Activated CD4-positive, alpha-beta T cell treated with anti-CD3 and anti-CD28 coated beads, Interleukin-2, amount 50 U/mL, for 24 hours (primary cell): Measurements from ENCODE around the gene TMPRSS13.

Experiments
- DNase-seq, 2 donors: peaks; one replicate each; pipeline ENCODE4 v3.0.0-alpha.2; 2020; ENCODE audit warnings: low read depth in 1 of 2, low spot score in 1 of 2

The TMPRSS13 gene

DNA sequence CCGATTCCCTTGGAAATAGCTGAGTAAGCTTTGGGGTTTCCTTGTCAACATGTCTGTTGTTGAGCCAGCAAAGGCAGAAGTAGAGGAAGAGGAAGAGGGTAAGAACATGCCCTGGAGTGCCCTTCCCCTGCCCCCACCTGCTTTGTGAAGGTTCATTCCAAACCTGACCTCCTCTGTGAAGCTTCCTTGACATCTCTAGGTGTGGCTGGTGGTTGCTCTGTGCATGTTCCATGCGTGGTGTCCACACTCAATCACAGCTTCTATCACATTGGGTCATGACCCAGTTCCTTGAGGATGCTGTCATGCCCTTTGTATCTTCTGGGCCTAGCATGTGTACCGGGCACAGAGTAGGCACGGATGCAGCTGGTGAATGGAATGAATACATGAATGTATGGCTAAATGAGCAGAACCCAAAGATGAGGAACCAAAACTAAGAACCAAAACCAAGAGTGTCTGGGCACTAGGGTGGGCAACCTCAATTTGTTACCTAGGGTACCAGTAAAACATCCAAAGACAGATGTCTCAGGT, 29.0 kb downstream of the TMPRSS13 start:
- DNase-seq: no peak

DNA sequence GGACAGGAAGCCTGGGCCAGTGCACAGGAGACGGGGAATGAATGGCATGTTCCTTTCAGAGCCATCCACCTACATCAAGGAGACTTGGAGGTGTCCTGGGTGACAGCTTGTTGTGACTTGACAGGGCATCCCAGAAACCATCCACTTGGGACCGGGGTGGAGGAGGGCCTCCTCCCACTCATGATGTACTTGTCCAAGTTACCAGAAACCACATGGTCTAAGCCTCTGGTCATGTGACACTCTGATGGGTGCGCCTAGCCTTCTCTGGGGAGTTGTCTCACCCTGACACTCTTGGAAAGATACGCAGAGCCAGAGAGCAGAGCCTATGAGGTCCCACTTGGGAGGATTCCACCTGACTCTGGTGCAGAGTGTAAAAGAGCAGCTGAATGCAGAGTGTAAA, 31.1 kb downstream of the TMPRSS13 start:
- no peak for DNase-seq

DNA sequence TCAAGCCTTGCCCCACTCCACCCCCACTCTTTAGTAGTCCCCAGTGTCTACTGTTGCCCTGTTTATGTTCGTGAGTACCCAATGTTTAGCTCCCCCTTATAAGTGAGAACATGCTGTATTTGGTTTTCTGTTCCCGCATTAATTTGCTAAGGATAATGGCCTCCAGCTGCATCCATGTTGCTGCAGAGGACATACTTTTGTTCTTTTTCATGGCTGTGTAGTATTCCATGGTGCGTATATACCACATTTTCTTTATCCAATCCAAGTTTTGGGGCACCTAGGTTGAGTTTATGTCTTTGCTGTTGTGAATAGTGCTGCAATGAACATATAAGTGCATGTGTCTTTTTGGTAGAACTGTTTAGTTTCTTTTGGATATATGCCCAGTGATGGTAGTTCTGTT, 36.6 kb downstream of the TMPRSS13 start:
- DNase-seq: no peak

DNA sequence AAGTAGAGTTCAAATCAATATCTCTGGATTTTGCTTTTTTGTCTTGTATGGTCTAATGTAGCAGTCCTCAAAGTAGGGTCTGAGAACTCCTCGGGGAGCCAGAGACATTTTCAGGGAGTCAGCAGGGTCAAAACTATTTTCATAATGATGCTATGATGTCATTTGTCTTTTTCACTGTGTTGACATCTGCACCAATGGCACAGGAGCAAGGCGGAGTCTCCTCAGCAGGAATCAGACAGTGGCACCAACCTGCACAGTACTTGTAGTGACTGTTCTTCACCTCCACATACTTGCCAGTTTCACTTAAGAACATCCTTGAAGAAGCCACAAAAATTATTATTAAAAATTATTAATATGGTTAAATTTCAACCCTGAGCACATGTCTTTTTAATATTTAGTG, 37.8 kb downstream of the TMPRSS13 start:
- no peak for DNase-seq

DNA sequence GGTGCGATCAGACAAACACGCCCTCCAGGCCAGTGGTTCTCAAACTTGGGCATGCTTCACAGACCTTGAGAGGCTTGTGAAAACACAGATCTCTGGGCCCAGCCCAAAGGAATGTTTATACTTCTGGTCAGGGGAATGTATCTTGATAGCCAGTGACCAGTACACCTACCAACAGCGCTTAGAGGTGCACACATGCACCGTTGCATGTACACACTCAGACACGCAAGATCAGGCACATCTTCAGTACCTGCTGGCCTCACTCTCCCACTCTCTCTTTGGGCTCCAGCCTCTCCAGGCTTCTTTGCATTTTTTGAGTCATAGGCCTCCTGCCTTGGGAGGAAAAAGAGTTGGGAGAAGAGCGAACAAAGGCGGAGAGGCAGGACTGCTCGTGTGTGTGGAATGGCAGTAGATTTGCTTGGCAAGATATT, 41.0 kb downstream of the TMPRSS13 start:
- DNase-seq: no peak

DNA sequence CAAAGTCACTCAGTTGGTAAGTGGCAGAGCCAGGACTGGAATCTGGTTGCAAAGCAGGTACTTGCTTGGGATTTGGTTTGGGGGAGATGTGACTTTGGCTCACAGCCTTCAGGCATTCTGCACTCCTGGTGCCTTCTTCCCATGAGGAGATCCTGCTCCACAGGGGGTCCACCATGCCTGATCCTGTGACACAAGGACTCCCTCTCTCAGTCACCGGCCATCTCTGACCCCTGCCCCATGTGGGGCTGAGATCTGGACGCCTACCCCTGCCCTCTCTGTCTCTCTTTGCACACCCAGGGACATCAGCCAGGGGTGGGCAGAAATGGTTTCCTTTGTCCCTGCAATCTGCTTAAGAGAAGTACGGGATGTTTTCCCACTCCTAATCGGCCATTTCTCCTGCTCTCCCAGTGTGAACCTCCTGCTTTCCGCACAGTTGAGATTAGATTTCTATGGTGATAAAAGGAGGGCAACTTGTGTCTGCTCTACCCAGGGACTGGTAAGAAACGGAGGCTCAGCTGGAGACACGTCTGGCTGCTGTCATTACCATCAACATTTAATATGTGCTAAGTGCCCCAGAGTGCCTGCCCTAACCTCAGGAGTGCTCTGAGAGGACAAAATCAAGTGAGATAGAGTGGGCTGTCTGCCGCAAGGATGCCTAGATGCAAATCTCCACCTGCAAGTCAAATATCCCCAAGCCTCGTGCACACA, 41.6 kb downstream of the TMPRSS13 start:
- no peak for DNase-seq

DNA sequence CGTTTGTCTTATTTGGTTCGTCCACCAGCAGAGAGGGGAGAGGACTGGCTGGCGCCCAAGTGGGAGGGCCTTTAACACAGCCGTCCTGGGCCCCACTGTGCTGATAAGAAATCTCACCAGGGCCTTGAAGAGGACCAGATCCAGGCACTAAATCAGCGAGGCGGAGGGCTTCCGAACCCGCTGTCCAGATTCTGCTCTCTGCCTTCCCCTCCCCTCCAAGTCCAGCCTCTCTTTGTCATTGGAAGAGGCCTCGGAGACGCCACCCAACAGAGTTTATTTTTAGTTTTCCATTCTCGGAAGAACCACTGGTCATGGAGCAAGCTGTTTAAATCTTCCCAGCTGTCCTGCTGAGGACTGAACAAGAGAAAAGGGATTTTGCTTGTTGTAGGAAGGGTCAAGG, 43.4 kb downstream of the TMPRSS13 start:
- DNase-seq: no peak

DNA sequence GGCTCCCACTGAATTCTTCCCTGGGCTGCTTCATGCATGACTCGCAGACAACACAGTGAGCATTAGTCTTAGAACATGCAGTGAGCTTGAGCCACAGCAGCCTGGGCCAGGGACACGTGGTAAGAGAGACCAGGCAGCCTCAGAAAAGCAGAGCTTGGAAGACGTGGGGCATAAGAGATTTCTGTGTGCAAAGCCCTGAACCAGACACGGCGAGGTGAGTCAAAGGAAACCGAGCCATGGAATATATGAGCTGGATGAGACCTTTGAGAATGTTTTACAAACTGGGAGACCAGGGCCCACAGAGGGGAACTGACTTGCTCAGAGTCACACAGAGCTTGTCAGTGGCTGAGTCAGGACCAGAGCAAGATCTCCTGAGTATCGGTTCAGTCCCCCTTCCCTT, 44.2 kb downstream of the TMPRSS13 start:
- peak in 1 of 2 donors; percentile 16 for DNase-seq

DNA sequence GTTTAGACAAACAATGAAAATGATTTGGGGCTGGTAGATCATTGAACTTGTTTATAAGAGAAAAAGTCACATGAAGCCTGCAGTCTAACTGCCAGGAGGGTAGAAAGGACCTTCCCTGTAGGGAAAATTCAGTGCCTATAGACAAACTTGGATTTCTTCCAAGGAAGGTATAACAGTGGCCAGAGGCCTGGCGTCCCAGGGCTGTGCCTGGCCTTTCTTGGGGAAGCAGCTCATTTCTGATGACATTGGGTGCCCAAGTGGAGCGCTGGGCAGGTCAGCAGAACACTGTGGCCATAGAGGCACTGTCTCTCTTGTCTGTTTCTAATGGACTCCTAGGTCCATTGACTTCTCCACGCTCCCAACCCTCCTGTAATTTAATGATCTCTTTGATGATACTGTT, 46.1 kb downstream of the TMPRSS13 start:
- no peak for DNase-seq

DNA sequence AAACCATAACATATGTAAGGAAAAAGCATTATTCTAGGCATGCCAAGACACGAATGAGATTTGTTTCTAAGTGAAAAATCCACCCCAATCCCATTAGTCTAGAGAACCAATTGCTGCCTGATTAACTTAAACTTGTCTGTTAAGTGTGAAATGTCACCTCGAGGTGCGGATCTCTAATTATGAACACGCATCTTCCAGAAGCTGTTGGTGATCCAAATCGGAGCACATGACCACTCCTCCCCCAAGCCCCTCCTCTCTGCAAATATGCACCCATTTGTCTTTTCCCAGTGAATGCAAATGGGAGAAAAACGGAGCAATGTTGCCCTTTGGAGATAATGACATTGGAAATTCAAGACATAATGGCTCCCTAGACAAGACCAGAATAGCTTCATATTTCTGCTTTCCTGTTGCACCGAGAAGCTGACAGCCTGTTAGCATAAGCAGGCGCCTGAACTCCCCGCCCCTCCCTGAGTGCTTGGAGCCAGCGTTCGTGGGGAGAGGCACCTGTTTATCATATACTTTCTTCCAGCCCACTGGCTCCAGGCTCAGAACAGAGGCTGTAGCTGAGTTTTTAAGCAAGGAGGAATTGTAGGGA, 46.8 kb downstream of the TMPRSS13 start:
- DNase-seq: no peak

DNA sequence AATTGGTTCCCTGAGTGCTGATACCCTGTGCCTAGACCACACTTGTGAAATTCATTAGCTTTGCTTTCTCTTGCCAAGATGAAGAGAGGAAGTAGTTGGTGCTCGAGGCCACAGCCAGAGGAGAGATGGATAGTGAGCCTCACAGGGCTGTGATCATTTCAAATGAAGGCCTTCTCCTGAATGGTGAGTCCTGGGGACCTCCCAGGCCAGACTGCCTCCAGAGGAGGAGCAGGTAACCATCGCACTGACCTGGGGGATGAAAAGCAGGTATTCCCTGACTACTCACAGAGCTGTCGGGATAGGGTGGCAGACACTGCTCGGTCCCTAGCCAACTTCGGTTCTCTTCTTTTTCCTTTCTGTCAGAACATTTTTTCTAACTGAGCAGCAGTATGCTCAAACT, 48.0 kb downstream of the TMPRSS13 start:
- no peak for DNase-seq

DNA sequence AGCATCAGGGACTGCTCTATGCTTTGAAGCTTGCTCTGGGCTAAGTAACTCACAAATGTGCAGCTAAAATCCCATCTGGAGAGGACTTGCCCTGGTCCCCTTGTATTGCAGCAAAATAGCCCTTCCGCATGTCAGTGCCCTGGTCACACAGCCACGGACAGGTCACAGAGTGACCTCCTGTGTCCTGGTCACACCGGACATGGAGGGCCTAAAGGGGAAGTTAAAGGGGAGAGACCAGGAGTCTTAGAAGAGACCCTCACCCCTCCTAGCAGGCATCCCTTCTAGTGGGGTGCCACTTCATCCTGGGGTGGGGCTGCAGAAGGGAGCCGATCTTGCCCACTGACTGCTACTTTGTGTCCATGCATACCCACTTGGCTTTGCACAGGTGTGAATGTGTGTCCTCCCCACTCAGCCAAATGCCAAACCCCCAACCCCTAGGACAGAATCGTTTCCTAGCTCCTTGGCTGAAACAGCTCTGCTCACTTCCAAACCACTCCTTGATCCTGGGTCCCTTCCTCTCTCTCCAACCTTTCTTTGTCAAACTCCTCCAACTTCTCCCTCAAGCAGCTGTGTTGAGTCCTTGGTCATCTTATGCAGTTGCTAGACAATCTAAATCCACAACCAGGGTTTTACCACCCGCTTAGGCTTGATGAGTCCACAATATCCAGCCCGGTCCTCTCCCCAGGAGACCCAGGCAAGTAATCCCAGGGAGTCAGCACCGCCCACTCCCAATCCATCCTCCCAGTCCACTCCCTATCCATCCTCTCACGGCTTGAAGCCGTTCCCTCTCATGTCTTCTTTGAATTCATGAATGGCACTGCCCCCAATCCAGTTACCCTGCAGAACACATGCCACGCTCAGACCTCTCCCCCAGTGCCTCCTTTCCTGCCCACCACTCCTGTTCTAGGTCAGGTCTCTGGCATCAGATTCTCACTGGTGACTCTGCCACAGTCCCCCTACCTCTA, 49.4 kb downstream of the TMPRSS13 start:
- DNase-seq: no peak

DNA sequence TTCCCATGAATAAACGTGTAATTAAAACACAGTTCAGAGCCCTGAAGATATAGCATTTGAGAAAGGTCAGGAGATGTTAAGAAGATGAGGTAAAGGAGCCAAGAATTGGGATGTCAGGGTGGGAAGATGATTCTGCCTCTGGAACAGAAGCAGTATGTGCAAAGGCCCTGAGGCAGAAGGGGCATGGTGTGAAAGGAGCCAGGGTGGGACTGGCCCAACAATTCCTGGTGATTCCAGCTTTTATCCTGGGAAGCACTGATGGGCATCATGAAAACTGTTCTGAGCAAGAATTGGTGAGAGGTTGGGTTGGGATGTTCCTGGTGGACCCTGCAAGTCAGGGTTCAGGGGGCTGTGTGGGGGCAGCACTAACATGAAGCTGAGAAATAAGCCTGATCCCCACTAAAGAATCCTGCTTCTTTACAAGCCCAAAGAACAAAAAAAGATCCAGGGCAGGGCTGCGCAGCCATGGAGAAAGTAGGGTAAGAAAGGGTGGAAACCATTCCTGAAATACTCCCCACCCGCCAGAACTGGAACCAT, 50.2 kb downstream of the TMPRSS13 start:
- no peak for DNase-seq

DNA sequence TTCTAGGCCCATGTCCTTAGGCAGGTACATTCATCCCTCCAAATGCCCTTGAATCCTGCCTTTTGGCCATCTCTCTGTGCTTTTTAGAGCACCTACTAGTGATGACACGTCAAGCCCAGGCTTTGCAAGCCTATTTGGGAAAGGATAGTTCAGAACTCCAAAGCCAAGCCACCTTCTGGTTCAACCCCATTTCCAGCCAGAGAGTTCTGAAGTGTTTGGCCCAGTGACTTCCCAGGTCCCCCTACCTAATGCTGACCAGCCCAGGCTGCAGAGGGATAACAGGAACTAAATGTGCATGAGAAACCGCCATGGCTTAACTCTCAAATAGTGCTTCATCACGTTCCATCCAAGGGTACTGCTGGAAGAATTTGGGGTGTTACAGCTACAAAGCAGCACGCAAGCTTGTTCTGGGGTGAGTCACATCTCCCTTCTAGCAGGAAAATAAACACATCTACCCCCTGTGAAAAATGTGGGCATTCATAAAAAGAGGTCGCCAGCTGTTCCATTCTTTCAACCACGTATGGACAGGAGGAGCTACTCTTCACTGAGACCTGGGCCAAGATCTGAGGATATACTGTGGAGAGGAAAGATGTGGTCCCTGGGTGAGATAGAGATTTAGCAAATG, 50.8 kb downstream of the TMPRSS13 start:
- DNase-seq: no peak

DNA sequence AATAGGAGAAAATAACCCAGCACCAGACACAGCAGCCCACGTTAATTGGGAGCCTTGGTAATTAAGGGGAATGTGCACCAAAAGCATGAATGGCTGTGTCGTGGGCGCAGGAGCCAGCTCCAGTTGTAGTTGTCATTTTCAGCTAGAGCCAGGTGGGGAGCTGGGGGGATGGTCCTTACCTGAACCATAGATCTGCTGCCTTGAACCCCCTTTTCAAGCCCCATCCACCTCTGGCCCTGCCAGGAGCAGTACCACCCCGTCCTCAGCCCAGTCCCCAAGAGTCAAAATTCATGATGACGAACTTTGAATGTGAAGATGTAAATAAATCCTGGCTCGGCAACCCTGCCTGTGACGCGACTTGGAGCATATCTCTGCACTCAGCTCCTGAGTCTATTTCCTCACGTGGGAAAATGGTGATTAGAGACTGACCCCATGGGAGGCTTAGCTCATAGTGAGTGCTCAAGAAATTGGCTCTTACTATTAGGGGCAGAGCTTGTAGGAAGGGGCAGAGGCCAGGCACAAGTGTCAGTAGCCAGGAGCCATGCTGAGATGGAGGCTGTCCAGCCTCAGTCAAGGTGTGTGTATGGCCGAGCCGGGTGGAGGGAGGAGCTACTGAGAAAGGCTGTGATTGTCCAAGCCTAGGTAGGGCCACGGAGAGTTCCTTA, 52.0 kb downstream of the TMPRSS13 start:
- no peak for DNase-seq

DNA sequence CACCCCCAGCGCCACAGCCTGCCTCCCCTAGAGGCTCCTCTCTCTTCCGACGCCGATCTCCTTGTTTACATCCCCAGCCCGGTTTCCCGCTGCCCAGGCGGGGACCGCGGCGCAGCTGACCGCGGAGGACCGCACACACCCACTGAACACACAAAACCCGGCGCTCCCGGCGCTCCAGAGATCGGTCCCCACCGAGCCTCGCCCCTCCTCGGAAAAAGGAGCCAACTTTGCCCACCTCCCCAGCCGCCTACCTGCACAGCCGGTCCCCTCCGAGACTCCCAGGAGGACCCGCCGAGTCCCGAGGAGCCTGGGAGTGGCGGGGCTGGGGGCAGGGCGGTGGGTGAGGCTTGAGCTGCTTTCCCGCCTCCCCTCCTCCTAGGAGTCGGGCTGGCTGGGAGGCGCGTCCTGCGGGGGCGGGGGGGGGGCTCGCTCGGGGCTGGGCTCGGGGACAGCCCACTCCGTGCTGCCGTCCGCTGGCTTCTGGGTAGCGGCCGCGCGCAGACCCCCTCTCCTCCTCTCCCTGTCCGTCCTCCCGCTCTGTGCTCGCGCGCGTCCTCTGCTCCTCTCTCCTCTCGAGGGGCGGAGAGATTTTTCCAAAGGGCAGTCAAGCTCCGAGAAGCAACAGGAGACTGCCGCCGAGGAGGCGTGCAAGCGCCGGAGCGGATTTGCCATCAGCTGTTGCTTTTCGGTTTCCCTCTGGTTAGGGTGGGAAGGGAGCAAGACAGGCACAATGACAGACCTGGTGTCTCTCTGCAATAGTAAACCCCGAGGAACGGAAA, 52.7 kb downstream of the TMPRSS13 start, which contains the start of gene FXYD6:
FXYD6 (minus strand) TSS at position 318 of the 779 bp plus-strand sequence. CDS start 33,882 bp downstream, outside the sequence.
- DNase-seq: no peak

DNA sequence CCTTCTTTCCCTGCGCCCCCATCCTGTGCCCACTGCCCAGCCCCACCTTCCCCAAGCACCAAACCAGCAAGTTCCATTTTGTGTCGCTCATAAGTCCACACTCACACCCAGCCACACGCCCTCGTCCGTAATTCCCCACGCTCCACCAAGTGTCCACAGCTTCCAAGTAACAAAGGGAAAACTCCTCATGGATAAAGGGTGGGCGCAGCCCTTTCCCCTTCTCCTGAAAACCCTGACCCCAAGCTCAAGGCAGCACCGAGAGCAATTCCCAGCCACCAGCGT, 53.2 kb downstream of the TMPRSS13 start:
- DNase-seq: no peak

DNA sequence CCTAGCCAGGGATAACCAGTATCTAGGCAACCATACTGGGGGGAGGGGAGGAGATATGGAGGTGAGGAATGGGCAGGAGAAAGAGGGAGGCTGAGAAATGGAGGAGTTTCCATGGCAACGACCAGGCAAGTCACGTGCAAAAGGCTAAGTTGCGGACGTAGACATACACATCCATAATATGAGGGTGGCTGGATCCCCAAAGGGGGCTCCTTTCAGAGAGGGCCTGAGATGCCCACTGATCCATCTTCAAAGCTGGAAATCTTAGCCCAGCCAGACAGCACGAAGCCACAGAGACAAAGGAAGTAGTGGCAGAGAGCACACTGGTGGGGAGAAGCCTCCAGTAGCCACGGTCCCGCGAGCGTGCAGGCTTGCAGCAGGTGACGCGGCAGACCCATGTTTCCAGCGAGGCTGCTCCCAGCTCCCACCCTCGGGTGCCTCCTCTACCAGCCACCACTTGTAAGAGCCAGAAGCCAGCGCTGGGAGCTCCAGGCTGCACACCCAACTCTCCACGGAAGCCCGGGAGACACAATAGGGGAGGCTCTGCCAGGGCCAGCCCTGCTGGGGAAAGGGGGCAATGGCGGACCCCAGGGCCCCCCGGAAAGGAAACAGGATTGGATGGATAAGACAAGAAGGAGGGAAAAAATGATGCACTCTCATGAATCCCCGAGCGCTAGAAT, 53.7 kb downstream of the TMPRSS13 start:
- DNase-seq: no peak

DNA sequence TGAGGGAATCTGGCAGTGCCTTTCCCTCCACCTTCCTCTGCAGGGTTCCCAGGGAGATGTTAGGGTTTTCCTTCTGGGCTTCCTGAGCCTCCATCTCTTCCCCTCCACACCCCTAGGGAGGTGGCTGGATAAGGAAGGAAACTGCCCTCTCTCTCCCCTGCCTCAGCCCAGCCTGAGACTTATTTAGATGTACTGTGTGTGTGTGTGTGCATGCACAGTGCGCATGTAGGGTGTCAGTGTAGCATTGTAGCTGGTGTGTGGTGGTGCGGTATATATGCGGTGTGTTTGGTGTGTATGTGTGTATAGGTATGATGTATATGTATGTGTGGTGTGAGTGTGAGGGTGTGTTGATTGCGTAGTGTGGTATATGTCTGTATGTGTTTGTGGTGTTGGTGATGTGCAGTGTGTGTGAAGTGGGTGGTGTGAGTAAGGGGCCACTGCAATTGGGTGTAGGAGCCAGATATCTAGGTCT, 54.3 kb downstream of the TMPRSS13 start:
- no peak for DNase-seq
